ENCODE data around the gene SLC45A1.
A peak's percentile ranks its signal among the peaks of the same experiment; 100 is the strongest.

Gene SLC45A1

DNA sequence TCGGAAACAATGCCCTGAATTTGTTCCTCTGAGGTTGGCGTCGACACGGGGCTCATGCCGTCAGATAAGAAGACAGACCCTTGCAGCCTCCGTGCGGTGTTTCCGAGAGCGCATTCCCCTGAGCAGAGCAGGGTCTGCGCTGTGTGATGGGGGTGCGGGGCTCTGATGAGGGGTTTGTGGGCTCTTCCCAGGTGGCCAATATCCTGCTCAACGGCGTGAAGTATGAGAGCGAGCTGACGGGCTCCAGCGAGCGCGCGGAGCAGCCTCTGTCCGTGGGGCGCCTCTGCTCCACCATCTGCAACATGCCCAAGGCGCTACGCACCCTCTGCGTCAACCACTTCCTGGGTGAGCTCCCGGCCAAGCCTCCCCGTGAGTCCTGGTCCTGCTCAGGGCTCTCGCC, 17.3 kb downstream of the SLC45A1 start:
- no peak for DNase-seq (ENCODE audit: low read depth)

DNA sequence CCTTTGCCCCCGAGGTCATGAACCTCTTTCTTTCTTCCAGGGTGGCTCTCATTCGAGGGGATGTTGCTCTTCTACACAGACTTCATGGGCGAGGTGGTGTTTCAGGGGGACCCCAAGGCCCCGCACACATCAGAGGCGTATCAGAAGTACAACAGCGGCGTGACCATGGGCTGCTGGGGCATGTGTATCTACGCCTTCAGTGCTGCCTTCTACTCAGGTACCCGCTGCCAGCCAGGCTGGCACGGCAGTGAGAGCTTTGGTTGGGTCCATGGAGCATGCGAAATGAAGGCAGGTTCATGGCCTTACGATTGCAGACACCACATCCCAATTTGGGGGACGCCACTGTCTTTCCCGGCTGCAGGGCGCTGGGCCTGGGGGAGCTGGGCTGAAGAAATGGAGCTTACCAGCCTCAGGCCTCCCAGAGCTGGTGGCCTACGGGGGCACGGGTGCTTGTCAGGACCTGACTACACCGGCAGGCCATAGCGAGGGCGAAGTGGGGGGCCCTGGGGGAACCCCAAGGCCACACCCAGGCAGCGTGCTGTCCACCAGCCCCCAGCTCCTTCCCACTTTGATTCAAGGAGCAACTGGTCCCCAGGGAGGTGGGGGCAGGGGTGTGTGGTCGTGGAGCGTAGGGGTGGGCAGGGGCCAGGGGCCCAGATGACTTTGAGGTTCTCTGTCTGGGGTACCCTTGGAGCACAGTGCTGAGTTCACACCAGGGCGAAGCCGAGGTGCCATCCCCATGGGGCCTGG, 20.0 kb downstream of the SLC45A1 start:
- no peak for DNase-seq (ENCODE audit: low read depth)

DNA sequence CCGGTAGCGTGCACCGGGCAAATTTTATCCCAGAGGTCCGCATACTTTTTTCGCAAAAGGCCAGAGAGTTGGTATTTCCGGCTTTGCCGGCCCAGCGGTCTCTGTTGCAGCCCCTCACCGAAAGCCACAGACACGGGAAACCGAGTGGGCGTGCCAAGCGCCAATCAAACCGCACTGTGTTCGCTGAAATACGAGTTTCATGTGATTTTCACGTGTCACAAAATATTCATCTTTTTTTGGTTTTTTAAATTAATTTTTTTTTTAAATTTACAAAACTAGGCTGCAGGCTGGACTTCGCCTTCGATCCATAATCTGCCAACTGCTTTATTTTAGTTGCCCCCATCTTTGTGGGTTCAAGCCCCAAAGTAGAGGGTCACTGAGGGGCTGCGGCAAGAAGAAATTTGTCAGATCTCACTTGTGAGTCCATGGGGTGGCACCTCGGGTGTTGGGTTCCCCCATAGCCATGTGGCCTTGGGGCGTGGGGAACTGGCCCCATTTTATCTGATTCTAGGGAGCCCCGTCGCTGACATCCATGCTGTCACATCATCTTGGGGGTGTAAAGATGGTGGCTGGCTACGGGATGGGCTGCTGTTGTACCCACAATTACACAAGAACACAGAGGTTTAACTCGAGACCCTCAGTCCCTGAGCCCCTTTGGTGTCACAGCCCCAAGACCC, 20.8 kb downstream of the SLC45A1 start:
- DNase-seq (ENCODE audit: low read depth) = no peak

DNA sequence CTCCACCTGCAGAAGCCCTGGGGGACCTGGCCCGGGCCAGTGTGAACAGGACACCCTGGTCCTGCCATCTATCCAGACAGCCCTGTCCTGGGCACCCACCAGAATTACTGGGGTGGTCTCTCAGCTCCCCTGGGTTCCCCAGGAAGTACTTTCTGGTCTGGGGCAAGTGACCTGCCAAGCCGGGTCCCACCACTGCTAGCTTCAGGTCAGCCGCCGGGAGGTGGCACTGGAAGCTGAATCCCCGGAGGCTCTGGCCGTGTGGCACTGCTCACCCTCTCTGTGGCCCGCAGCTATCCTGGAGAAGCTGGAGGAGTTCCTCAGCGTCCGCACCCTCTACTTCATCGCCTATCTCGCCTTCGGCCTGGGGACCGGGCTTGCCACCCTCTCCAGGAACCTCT, 21.3 kb downstream of the SLC45A1 start:
- DNase-seq (ENCODE audit: low read depth) = no peak

DNA sequence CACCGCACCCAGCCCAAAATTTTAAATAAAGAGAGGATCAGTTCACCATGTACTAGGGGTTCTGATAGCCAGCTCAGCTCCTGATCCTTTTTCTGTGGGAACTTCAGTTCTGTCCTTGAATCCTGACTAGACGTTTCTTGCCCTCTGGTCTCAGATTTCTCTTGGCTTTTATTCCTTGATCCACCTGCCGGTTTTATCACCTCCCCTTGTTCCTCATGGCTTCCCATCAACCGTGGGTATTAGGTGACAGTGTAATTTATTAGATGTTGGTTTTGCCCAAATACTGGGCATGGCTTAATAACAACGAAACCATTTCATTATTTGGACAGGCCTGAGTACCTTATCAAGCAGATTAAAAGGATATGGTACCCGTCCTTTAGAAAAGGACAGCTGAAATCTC, 22.5 kb downstream of the SLC45A1 start:
- DNase-seq (ENCODE audit: low read depth) = no peak

DNA sequence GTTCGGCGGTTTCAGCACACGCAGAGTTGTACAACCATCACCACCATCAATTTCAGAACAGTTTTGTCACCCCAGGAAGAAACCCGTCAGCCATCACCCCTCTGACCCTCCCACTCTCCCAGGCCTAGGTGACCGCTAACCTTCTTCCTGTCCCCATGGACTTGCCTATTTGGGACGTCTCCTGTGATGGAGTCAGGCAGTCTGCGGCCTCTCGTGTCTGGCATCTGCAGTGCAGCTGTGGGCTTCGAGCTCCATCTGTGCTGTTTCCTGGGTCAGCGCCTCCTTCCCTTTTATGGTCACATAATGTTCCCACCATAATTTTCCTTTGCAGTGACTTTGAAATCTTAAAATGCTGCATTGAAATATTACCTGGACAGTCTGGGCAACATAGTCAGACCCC, 24.4 kb downstream of the SLC45A1 start:
- DNase-seq (ENCODE audit: low read depth) = no peak

DNA sequence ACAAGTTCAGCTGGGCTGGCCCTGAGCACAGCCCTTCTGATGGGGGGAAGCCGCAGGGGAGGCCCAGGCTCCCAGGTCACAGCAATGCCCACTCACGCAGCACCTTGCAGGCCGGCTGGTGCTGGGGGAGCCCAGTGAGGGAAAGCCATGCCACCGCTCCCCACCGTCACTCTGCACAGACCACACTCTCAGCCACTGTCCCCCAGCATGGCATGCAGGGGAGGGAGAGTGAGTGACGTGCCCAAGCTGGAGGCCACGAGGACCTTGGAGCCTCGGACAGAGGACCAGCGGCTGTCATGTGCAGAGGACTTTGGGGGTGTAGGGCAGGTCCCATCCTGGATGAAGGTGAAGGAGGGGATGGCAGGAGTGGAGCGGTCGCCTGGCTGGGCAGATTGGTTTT, 25.1 kb downstream of the SLC45A1 start:
- DNase-seq (ENCODE audit: low read depth) = no peak

DNA sequence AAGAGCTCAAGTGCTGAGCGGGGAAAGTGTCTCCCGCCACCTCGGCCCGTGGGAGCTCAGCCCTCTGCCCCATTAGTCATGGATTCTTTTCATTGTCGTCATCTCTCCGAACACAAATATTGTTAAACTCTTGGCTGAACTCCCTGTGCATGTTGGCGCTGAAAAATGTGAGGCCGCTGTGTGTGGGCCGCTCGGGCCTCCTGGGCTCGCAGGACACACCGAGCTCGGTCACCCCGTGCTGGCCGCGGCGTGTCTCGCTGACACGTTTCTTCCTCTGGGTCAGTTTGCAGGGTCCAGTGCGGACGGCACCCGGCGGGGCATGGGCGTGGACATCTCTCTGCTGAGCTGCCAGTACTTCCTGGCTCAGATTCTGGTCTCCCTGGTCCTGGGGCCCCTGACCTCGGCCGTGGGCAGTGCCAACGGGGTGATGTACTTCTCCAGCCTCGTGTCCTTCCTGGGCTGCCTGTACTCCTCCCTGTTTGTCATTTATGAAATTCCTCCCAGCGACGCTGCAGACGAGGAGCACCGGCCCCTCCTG, 25.6 kb downstream of the SLC45A1 start:
- DNase-seq (ENCODE audit: low read depth) = no peak

DNA sequence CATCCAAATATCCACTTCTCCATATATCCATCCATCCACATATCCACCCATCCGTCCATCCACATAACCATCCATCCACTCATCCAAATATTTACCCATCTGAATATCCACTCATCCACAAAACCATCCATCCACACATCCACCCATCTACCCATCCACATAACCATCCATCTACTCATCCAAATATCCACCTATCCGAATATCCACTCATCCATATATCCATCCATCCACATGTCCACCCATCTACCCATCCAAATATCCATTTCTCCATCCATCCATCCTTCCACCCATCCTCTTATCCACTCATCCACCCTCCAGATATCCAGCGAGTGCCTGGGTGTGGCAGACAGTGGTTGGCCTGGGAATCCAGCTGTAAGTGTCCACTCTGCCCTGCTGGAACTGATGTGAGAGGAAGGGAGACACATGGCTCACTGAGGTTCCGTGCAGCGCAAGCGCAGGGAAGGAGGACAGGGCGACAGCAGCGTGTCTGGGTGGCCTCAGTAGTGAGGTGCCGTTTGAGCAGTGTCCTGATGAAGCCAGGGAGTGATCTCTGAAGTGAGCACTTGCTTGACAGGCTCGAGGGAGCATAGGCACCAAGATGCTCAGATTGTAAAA, 27.1 kb downstream of the SLC45A1 start:
- DNase-seq (ENCODE audit: low read depth) = no peak

DNA sequence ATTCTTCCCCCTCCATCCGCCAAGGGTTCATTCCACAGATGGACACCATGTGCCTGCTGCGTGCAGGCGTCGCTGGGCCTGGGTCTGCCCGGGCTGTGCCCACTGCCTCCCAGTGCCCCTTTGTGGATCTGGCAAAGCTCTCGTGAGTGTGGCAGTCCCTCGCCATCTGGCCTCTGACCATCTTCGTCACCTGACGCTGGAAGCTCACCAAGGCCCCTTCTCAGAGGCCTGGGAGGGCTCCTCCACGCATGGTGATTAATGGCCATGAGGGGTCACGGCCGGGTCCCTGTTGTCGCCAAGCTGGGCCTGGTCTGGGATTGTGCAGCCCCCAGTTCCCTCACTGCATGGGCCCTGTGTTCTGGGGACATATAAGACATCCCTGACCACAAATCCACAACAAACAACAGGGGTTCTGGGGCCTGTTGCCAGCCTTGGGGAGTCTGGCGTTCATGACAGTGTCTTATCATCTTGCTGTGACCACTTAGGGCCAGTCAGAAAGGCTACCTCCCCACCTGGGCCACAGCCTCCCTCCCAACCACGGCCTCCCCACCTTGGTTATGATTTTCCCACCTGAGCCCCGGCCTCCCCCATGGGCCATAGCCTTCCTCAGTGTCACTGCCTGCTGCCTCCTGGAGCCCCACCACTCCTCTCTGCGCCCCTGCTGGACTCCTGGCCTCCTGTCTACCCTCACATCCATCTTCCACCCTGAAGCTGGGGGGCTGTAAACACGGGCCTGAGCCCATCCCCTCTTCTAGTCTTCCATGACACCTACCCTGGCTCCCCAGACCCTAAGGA, 27.9 kb downstream of the SLC45A1 start:
- no peak for DNase-seq (ENCODE audit: low read depth)

DNA sequence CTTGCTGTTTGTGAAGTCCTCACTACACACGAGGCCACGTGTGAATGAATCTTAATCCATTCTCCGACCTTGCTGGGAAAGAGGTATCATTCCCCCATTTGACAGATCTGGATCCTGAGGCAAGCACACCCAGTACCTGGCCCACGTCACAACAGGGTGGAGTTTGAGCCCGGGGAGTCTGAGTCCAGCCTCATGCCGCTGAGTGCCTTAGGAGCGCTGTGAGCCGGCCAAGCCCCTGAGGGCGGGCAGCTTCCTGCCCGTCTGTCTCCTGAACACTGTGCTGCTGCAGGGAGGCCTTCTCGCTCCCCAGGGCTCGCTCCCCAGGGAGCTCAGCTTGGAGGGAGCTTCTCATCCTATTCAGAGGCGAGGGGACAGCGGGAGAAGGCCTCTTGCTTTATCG, 29.7 kb downstream of the SLC45A1 start:
- DNase-seq (ENCODE audit: low read depth) = no peak

DNA sequence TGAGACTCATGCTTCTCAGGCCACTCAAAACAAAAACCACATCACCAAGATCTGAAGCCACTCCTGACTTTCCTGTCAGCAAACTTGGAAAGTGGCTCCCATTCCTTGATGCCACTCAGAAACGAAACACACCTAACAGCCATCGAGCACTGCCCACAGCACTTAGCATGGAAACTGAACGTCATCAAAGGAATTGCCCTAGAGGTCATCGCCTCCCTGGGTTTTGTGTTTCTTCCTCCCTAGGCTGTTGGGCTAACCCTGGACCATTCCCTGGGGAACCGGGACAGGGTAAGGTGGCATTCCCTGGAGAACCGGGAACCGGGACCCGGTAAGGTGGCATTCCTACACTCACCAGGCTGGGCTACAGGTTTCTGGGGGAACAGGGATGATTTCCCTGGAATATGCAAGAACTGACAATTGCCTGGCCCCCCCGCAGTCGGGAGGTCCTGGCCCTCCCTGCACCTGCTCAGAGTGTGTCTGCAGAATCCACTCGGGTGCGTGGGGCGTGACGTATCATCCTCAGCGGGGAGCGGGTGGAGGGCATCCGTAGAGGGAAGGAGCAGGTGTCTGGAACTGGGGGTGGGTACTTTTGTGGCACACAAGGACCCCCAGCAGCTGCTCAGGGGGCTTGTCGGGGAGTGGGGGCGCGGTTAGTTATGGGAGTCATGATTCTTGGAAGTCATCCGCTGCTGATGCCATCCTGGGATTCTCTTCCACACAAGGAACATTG, 30.3 kb downstream of the SLC45A1 start:
- no peak for DNase-seq (ENCODE audit: low read depth)

DNA sequence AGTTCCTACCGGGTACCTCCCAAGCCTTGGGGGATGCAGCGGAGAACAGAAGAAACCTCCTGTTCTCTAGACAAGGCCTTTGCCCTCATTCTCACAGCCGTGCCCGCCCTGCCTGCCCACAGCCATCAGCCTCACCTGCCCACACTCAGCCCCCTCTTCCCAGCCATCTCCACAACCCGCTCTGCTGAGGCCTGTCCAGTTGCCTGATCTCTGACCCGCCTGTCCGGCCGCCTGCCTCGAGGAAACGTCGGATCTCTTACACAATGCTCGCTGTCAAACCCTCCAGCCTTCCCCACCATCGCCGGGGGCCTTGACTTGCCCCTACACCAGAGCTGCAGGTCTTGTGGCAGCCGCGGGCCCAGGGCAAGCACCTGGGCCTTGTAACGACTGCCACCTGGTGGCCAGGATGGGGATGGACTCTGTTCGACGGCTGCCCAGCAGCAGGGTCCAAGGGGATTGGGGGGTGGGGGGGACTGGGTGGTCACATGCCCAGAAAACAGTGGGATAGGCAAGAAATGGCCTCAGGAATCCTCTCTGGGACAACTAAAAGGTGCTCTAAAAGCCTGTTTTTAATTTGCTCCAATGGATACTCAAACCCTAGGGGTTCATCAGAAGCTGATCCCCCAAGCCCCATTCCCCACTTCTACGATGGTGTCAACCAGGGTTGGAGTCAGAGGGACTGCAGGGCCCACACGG, 31.0 kb downstream of the SLC45A1 start:
- peak; percentile 60 for DNase-seq (ENCODE audit: low read depth)

DNA sequence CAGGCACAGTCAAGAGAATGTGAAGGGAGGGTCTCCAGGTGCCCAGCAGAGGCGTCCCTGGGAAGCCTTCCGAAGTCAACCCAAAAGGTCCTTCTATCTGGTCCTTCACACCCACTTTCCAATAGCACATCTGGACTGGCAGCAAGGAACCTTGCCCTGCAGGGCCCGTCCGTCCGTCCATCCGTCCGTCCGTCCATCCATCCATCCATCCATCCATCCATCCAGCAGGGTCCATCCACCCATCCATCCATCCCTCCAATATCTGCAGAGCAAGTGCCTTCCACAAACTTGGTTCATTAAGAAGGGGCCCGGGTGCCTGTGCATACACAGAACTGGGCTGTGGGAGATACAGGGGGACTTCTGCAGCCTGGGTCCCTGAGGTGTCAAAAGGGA, 31.6 kb downstream of the SLC45A1 start:
- DNase-seq (ENCODE audit: low read depth) = no peak

DNA sequence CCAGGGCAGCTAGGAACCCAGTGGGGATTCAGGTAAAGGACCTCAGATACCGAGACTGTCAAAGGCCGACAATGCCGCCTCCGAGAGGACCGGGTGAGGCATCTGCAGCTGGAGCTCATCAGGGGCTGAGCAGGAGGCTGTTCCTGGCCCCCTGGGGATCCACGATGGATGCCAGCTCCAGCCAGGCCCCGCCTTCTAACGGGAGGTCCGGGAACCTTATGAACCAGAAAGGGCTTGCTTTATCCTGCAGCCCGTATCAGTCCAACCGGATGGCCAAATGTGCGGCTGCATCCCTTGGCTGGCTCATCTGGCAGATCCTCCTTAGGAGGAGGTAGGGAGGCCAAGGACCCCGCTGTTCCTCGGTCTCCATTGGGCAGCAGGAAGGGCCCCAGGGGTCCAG, 32.0 kb downstream of the SLC45A1 start:
- DNase-seq (ENCODE audit: low read depth) = no peak

DNA sequence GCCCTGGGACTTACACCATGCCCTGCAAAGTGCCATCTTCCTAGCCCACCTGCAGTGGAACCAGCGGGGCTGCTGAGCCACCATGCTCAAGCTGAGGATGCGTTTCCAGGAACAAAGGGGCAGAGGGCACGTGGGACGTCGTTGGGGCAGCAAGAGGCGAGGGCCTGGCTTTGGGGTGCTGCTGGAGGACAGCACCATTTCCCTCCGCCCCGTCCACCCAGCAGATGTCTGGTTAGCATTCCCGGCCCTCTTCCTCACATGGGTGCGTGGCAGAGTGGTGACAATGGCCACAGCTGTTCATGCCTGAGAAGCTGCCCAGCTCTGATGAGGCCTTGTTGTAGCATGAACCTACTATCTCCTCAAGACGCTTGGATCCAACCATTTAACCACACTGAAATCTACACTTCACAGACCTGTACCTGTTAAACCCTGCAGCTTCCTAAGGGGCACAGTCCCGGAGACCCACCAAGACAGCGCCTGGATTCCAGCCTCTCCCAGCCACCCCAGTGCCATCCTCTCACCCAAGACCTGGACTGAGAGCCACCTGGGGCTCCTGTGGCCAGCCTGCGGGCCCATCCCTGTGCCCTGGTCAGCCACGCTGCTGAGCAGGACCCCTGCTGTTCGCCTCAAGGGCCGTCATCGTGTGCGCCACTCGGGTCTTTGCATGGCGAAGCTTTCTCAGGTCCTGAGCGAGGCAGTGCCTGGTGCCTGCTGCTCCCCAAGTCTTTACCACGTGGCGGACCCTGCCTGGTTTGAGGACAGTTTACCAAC, 33.2 kb downstream of the SLC45A1 start:
- DNase-seq (ENCODE audit: low read depth) = no peak

DNA sequence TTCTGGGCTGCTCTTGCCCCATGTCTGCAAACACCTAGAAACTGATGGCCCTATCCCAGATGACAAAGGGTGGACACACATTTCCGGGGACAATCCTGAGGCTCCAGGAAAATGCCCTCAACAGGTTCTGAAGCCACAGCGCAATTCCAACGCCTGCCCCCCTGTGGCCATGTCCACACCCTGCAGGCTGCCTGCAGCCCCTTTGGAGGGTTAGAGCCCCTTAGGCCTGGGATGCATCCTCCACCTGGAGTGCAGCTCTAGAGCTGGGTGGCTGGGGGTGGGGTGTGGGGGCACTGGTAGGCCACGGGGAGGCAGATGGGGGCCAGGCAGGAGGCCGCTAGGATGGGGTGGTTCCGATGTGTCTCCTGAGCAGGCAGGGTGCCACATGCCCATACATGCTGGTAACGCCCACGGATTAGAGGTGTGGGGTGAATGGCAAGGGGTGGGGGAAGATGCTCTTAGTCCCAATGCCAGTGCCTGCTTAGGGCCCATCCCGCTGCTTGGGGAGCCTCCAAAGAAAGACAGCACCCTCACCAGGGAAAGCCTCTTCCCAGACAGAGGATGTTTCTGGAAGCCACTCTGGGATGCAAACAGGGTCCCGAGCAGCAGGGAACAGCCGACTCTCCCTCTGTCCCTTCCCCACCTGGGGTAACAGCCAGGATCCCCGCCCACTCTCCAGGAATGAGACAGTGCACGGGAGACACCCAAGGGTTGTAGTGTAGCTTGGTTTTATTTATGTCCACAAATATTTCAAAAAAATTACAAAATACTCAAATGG, 34.0 kb downstream of the SLC45A1 start:
- DNase-seq (ENCODE audit: low read depth) = no peak

DNA sequence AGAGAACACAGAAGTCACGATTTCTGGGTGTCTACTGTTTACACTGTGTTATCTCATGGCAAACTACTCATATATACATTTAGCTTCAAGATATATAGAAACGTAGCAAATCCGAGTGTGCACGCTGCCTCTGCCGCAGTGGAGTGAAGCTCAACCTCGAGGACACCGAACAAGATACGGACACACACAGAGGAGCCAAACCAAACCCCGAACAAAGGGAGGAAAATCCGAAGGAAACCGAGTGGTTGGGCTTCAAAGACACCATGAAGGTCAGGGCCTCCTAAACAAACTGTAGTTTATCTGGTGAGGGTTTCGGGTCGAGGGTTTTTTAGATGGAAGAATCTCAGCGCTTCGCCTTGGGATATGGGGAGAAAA, 34.5 kb downstream of the SLC45A1 start:
- no peak for DNase-seq (ENCODE audit: low read depth)

All from activated T-cell treated with anti-CD3 and anti-CD28 coated beads for 1 hour (primary cell).